GM19463 (cell line): ENCODE results near the gene UVRAG.

ENCODE experiments used
- ATAC-seq: cut with Tn5 transposase; IDR thresholded peaks from one replicate; pipeline ENCODE4 v1.9.1; 2021; ENCODE audit warnings: mild to moderate bottlenecking, moderate library complexity; ENCODE audit not compliant: unreplicated experiment

UVRAG gene

GRCh38 chr11:76157891-76158290 lies 342.9 kb downstream of the UVRAG start:
- no peak for ATAC-seq

GRCh38 chr11:76158394-76159302 lies 343.6 kb downstream of the UVRAG start:
- no peak for ATAC-seq

GRCh38 chr11:76159303-76159937 lies 344.4 kb downstream of the UVRAG start:
- ATAC-seq: no peak

GRCh38 chr11:76159983-76160661 lies 345.1 kb downstream of the UVRAG start:
- no peak for ATAC-seq

- no peak for ATAC-seq
Measured at GRCh38 chr11:76160856-76161255, 345.8 kb downstream of the UVRAG start.

- no peak for ATAC-seq
Measured at GRCh38 chr11:76161261-76161961, 346.4 kb downstream of the UVRAG start.

GRCh38 chr11:76162336-76163288 lies 347.6 kb downstream of the UVRAG start:
- no peak for ATAC-seq

GRCh38 chr11:76163289-76163880 lies 348.4 kb downstream of the UVRAG start:
- ATAC-seq: no peak

- ATAC-seq: no peak
Measured at GRCh38 chr11:76164081-76164480, 349.1 kb downstream of the UVRAG start.

- no peak for ATAC-seq
Measured at GRCh38 chr11:76164861-76165751, 350.1 kb downstream of the UVRAG start.

- ATAC-seq: peak; percentile 60
Measured at GRCh38 chr11:76166314-76166713, 351.3 kb downstream of the UVRAG start.

- no peak for ATAC-seq
Measured at GRCh38 chr11:76167590-76167989, 352.6 kb downstream of the UVRAG start.

- peak; percentile 72 for ATAC-seq
Measured at GRCh38 chr11:76169473-76169896, 354.5 kb downstream of the UVRAG start.

- no peak for ATAC-seq
Measured at GRCh38 chr11:76170468-76170867, 355.5 kb downstream of the UVRAG start.

- no peak for ATAC-seq
Measured at GRCh38 chr11:76172583-76172982, 357.6 kb downstream of the UVRAG start.

- no peak for ATAC-seq
Measured at GRCh38 chr11:76173663-76174062, 358.7 kb downstream of the UVRAG start.

- ATAC-seq: no peak
Measured at GRCh38 chr11:76174330-76174729, 359.3 kb downstream of the UVRAG start.

- no peak for ATAC-seq
Measured at GRCh38 chr11:76175783-76176182, 360.8 kb downstream of the UVRAG start.
